Upper lobe of left lung (tissue), 6 donors: ENCODE results near the gene TTLL6. TPM values are rescaled to one million over a fixed set of nuclear protein-coding genes. Genes with fewer than 3 reads are reported as not detected.
A peak's percentile ranks its signal among the peaks of the same experiment; 100 is the strongest.

Experiments used
- ATAC-seq, 2 donors: fragments of 200-7000 bp; cut with Tn5 transposase; one replicate each; pipeline ENCODE4 v1.9.1; 2022; ENCODE audit warnings: mild to moderate bottlenecking in 2 of 2, moderate library complexity in 2 of 2; ENCODE audit not compliant: low FRiP score in 2 of 2
- DNase-seq, 2 donors: peaks; one replicate each; pipeline ENCODE4 v3.0.0-alpha.2; 2019 to 2020
- H3K27ac ChIP-seq, 4 donors: fragments of 200-600 bp; sonication (generic); one replicate each; pipeline ENCODE4 v1.5.1; 2016 to 2019
- H3K27me3 ChIP-seq, 4 donors: fragments of 200-600 bp; sonication (generic); one replicate each; pipeline ENCODE4 v1.5.1; 2017 to 2019
- H3K36me3 ChIP-seq, 4 donors: fragments of 200-600 bp; sonication (generic); one replicate each; pipeline ENCODE4 v1.5.1; 2016 to 2019
- H3K4me1 ChIP-seq, 4 donors: fragments of 200-600 bp; sonication (generic); one replicate each; pipeline ENCODE4 v1.5.1; 2018 to 2019
- H3K4me3 ChIP-seq, 4 donors: fragments of 200-600 bp; sonication (generic); one replicate each; pipeline ENCODE4 v1.5.1; 2017 to 2019; ENCODE audit warnings: mild to moderate bottlenecking in 2 of 4, moderate library complexity in 1 of 4
- H3K9me3 ChIP-seq, 4 donors: fragments of 200-600 bp; sonication (generic); one replicate each; pipeline ENCODE4 v1.5.1; 2018 to 2019
- CTCF ChIP-seq, 6 experiments: fragments of 450-650 bp in 4 of 6; fragments of 200-600 bp in 2 of 6; sonication (generic) in 2 of 6; IDR thresholded peaks; one replicate each; pipeline ENCODE4 v1.5.1; 2016 to 2019; ENCODE audit warnings: antibody characterized with exemption in 6 of 6
- EP300 ChIP-seq, 4 donors: sonication (generic); formaldehyde crosslinking; IDR thresholded peaks; one replicate each; pipeline ENCODE4 v1.5.1; 2017; ENCODE audit warnings: antibody characterized with exemption in 4 of 4, control low read depth in 2 of 4
- POLR2A ChIP-seq, 4 donors: fragments of 450-650 bp; IDR thresholded peaks; one replicate each; pipeline ENCODE4 v1.5.1; 2016 to 2017; ENCODE audit warnings: antibody characterized with exemption in 4 of 4, mild to moderate bottlenecking in 2 of 4
- POLR2AphosphoS5 ChIP-seq, 2 donors: sonication (generic); formaldehyde crosslinking; IDR thresholded peaks; one replicate each; pipeline ENCODE4 v1.5.1; 2017; ENCODE audit warnings: antibody characterized with exemption in 2 of 2
- WGBS, 2 donors: methylation state at CpG; one replicate each; pipeline ENCODE4 v1.1.5; 2017 to 2018; 5-methylcytosine and 5-hydroxymethylcytosine counted together
- total RNA-seq, 6 donors: library from RNA; depleted of rRNA in 4 of 6; stranded (reverse); fragments of >200 nt in 4 of 6; gene quantifications; one replicate each; pipeline versions ENCODE4 v1.1.0 to v1.2.1, GENCODE V29; 2016 to 2021
- donor health status: DM: no; HTN: no; CAD: no; lungs with moderate emphysema.
- donor health status: DM: no; HTN: yes; CAD: no; lungs with severe emphysema.

Gene TTLL6
- total RNA-seq, 6 donors from 2014 or later, result 0.69 to 12.1 (median 1.5) TPM

GRCh38 chr17:48779421-48779820, 37.6 kb downstream of the TTLL6 start:
- Histone ChIP-seq H3K9me3 (no peaks in the 10 kb centered on the region), H3K27ac (no peak overlapping the region), H3K4me3 (no peak overlapping the region), H3K4me1 (no peaks in the 10 kb centered on the region), H3K36me3 (no peaks in the 10 kb centered on the region), H3K27me3 (no peaks in the 10 kb centered on the region)
- TF ChIP-seq POLR2A (IDR thresholded peaks at IDR 0.05) (no peak), POLR2AphosphoS5 (IDR thresholded peaks at IDR 0.05) (no peak), CTCF (IDR thresholded peaks at IDR 0.05) (no peak), EP300 (IDR thresholded peaks at IDR 0.05) (no peak)
- DNase-seq (no peak), ATAC-seq (no peak)

- no peak overlapping the region for H3K4me3 ChIP-seq
- DNase-seq (no peak), ATAC-seq (no peak)
- H3K9me3 ChIP-seq, result no peaks in the 10 kb centered on the region
- TF ChIP-seq POLR2AphosphoS5 (IDR thresholded peaks at IDR 0.05) (no peak), POLR2A (IDR thresholded peaks at IDR 0.05) (no peak), CTCF (IDR thresholded peaks at IDR 0.05) (no peak), EP300 (IDR thresholded peaks at IDR 0.05) (no peak)
- no peak overlapping the region for H3K27ac ChIP-seq
- no peaks in the 10 kb centered on the region for H3K36me3 ChIP-seq
- H3K27me3 ChIP-seq, result no peaks in the 10 kb centered on the region
- no peaks in the 10 kb centered on the region for H3K4me1 ChIP-seq
These were observed 40.4 kb downstream of the TTLL6 start for GRCh38 chr17:48776602-48777001.

DNA sequence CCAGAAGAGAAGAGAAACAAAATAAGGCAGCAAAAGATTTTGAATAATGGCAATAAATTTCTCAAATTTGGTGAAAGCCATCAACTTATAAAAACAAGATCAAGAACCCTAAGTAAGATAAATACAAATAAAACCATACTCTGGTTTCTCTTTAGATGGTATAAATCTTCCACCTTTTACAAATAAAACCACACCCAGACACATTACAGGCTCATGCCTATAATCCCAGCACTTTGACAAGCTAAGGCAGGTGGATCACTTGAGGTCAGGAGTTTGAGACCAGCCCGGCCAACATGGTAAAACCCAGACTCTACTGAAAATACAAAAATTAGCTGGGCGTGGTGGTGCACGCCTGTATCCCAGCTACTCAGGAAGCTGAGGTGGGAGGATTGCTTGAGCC, 43.8 kb downstream of the TTLL6 start:
- no peaks in the 10 kb centered on the region for H3K27me3 ChIP-seq

GRCh38 chr17:48770954-48771353, 46.1 kb downstream of the TTLL6 start:
- Histone ChIP-seq H3K27ac (no peak overlapping the region), H3K27me3 (no peaks in the 10 kb centered on the region), H3K4me1 (no peaks in the 10 kb centered on the region), H3K4me3 (no peak overlapping the region), H3K9me3 (no peaks in the 10 kb centered on the region), H3K36me3 (no peaks in the 10 kb centered on the region)
- ATAC-seq (no peak), DNase-seq (no peak)
- no peak for TF ChIP-seq POLR2AphosphoS5 (IDR thresholded peaks at IDR 0.05)
- no peak for TF ChIP-seq POLR2A (IDR thresholded peaks at IDR 0.05)
- TF ChIP-seq EP300 (IDR thresholded peaks at IDR 0.05), result no peak
- no peak for TF ChIP-seq CTCF (IDR thresholded peaks at IDR 0.05)
- 55 to 69% methylated on average over 3 of the region's 3 CpGs for WGBS, 2 donors

More for the DNA sequence above, 43.8 kb downstream of the TTLL6 start:
- DNase-seq (no peak), ATAC-seq (no peak)
- no peak for TF ChIP-seq POLR2AphosphoS5 (IDR thresholded peaks at IDR 0.05)
- TF ChIP-seq POLR2A (IDR thresholded peaks at IDR 0.05), result no peak
- no peak for TF ChIP-seq EP300 (IDR thresholded peaks at IDR 0.05)
- no peak for TF ChIP-seq CTCF (IDR thresholded peaks at IDR 0.05)
- Histone ChIP-seq H3K9me3 (no peaks in the 10 kb centered on the region), H3K27ac (no peak overlapping the region), H3K36me3 (no peaks in the 10 kb centered on the region), H3K4me3 (no peak overlapping the region), H3K4me1 (no peaks in the 10 kb centered on the region)
- 81 to 86% methylated on average over 3 of the region's 3 CpGs for WGBS, 2 donors

DNA sequence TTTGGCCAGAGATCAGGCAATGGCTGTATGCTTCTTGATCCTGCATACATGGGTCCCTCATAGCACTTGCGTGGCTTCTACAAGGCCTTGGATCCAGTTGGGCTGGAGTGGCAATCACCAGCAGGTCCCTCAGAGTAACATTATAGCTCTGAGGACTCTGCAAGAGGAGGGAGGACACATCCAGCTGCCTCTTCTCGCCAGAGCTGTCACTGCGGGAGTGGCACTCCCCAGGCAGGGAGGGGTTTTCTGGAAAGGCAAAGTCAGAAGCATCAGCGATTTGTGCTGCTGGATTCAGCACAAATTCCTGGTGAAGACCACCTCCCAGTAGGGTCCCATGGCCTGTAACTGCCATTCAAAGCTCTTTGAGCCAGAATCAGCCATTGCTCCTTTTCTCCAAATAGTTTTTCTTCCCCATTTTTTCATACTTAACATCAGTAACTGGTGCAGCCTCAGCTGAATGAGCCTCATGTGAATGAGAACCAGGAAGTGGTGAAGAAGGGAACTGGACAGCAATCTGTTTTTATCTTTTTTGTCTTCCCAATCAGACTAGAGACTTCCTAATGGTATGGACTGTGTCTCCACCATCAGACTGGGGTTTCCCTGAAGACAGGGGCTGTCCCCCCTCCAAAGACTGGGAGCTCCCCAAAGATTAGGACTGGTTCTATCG, 47.9 kb downstream of the TTLL6 start:
- no peaks in the 10 kb centered on the region for H3K4me1 ChIP-seq
- H3K27ac ChIP-seq, result no peak overlapping the region
- no peaks in the 10 kb centered on the region for H3K27me3 ChIP-seq
- 86 to 90% methylated on average over 5 of the region's 5 CpGs for WGBS, 2 donors
- ATAC-seq (peak; percentile 31 to 69), DNase-seq (no peak)
- TF ChIP-seq POLR2AphosphoS5 (IDR thresholded peaks at IDR 0.05) (no peak), CTCF (IDR thresholded peaks at IDR 0.05) (no peak), POLR2A (IDR thresholded peaks at IDR 0.05) (no peak), EP300 (IDR thresholded peaks at IDR 0.05) (no peak)
- H3K9me3 ChIP-seq, result no peaks in the 10 kb centered on the region
- no peaks in the 10 kb centered on the region for H3K36me3 ChIP-seq
- H3K4me3 ChIP-seq, result no peak overlapping the region
